NCI-H2196 treated with DMSO at 0.1 percent for 48 hours (cell line): ENCODE results near the gene PAGE4.
A peak's percentile ranks its signal among the peaks of the same experiment; 100 is the strongest.

Source experiments
- DNase-seq: peaks from one replicate; lab custom pipeline; 2025; ENCODE audit not compliant: unreplicated experiment; lab: John Stamatoyannopoulos, UW

The PAGE4 gene

GRCh38 chrX:49829016-49829415 lies at the start of gene PAGE4:
TSS of gene PAGE4 (plus strand) at chrX:49829303. CDS start at chrX:49830429, 1,126 bp downstream.
- no peak for DNase-seq

GRCh38 chrX:49784747-49785280 lies 44.3 kb upstream of the PAGE4 start:
- DNase-seq: no peak

GRCh38 chrX:49792376-49792775 lies 36.7 kb upstream of the PAGE4 start:
- DNase-seq: no peak

- no peak for DNase-seq
These were observed 35.4 kb upstream of the PAGE4 start for GRCh38 chrX:49793686-49794085.

GRCh38 chrX:49799828-49800227 lies 29.3 kb upstream of the PAGE4 start:
- DNase-seq: no peak

- no peak for DNase-seq
These were observed 19.0 kb upstream of the PAGE4 start for GRCh38 chrX:49809891-49810632.

GRCh38 chrX:49812177-49812576 lies 16.9 kb upstream of the PAGE4 start:
- DNase-seq: no peak

GRCh38 chrX:49816435-49816834 lies 12.7 kb upstream of the PAGE4 start:
- DNase-seq: no peak

- peak; percentile 7 for DNase-seq
These were observed 9.3 kb downstream of the PAGE4 start for GRCh38 chrX:49838374-49838773.

GRCh38 chrX:49840679-49841078 lies 11.6 kb downstream of the PAGE4 start:
- DNase-seq: peak; percentile 69

GRCh38 chrX:49842621-49843020 lies 13.5 kb downstream of the PAGE4 start:
- no peak for DNase-seq

- no peak for DNase-seq
These were observed 15.5 kb downstream of the PAGE4 start for GRCh38 chrX:49844611-49845010.

- no peak for DNase-seq
These were observed 16.7 kb downstream of the PAGE4 start for GRCh38 chrX:49845701-49846403.

GRCh38 chrX:49846522-49846921 lies 17.4 kb downstream of the PAGE4 start:
- DNase-seq: no peak

GRCh38 chrX:49848275-49848674 lies 19.2 kb downstream of the PAGE4 start:
- DNase-seq: no peak

- DNase-seq: no peak
These were observed 20.9 kb downstream of the PAGE4 start for GRCh38 chrX:49850028-49850427.

GRCh38 chrX:49853661-49854060 lies 24.6 kb downstream of the PAGE4 start:
- DNase-seq: no peak

GRCh38 chrX:49856819-49857218 lies 27.7 kb downstream of the PAGE4 start:
- no peak for DNase-seq

- DNase-seq: no peak
These were observed 29.2 kb downstream of the PAGE4 start for GRCh38 chrX:49858341-49858740.

- DNase-seq: no peak
These were observed 30.4 kb downstream of the PAGE4 start for GRCh38 chrX:49859491-49859890.

GRCh38 chrX:49860867-49861535 lies 31.9 kb downstream of the PAGE4 start:
- DNase-seq: no peak

- no peak for DNase-seq
These were observed 33.0 kb downstream of the PAGE4 start for GRCh38 chrX:49862093-49862492.
